ENCODE measurements around the gene BCL6. TPM values are rescaled to one million over a fixed set of nuclear protein-coding genes. Genes with fewer than 3 reads are reported as not detected.

BCL6 gene
- total RNA-seq, 1 experiment from 2014 or later: 35.1 TPM

GRCh38 chr3:187737368-187738070 lies 7.7 kb downstream of the BCL6 start:
- DNase-seq: peak; percentile 70
- Mint-ChIP-seq H3K27me3 (ENCODE audit: unreplicated experiment) (peaks cover 9% of the 10 kb centered on the region), H3K4me3 (ENCODE audit: low read depth, unreplicated experiment) (peak overlapping the region; percentile 83), H3K4me1 (ENCODE audit: low read depth, unreplicated experiment) (peaks cover 36% of the 10 kb centered on the region), H3K36me3 (ENCODE audit: insufficient read depth, unreplicated experiment) (peaks cover 52% of the 10 kb centered on the region), H3K9me3 (ENCODE audit: low read depth, unreplicated experiment) (no peaks in the 10 kb centered on the region), H3K27ac (ENCODE audit: unreplicated experiment) (peak overlapping the region; percentile 59)
- CTCF ChIA-PET: interaction anchor here (0.6 to 5.6 kb wide), 17 partner anchors 13 to 1561 kb away, joined by 3 to 171 read pairs (median 5); no protein-coding TSS in a partner anchor
- intact Hi-C loops (cut with micrococcal nuclease; ENCODE audit: unreplicated experiment): loop anchor here (2.0 kb wide), 4 partner anchors 611 to 1495 kb away; no protein-coding TSS in a partner anchor
- TF ChIP-seq CTCF (IDR thresholded peaks at IDR 0.05; ENCODE audit: unreplicated experiment): peak; percentile 22
- no TSS peak for BruUV-seq (replicated peaks)

- Mint-ChIP-seq H3K27me3 (ENCODE audit: unreplicated experiment) (peaks cover 9% of the 10 kb centered on the region), H3K4me1 (ENCODE audit: low read depth, unreplicated experiment) (peaks cover 31% of the 10 kb centered on the region), H3K36me3 (ENCODE audit: insufficient read depth, unreplicated experiment) (peaks cover 49% of the 10 kb centered on the region), H3K9me3 (ENCODE audit: low read depth, unreplicated experiment) (no peaks in the 10 kb centered on the region), H3K4me3 (ENCODE audit: low read depth, unreplicated experiment) (peak overlapping the region; percentile 83), H3K27ac (ENCODE audit: unreplicated experiment) (peak overlapping the region; percentile 13)
- BruUV-seq (replicated peaks): no TSS peak
- intact Hi-C loops (cut with micrococcal nuclease; ENCODE audit: unreplicated experiment): no loop called here
- CTCF ChIA-PET: interaction anchor here (0.6 to 5.6 kb wide), 10 partner anchors 17 to 1562 kb away, joined by 3 to 171 read pairs (median 4); no protein-coding TSS in a partner anchor
- no peak for TF ChIP-seq CTCF (IDR thresholded peaks at IDR 0.05; ENCODE audit: unreplicated experiment)
- DNase-seq: no peak
Measured at GRCh38 chr3:187737006-187737367, 8.3 kb downstream of the BCL6 start.

GRCh38 chr3:187736418-187736871 lies 8.8 kb downstream of the BCL6 start:
- DNase-seq: no peak
- no TSS peak for BruUV-seq (replicated peaks)
- no peak overlapping the region for H3K4me3 Mint-ChIP-seq (ENCODE audit: low read depth, unreplicated experiment)
- TF ChIP-seq CTCF (IDR thresholded peaks at IDR 0.05; ENCODE audit: unreplicated experiment): no peak
- no peak overlapping the region for H3K27ac Mint-ChIP-seq (ENCODE audit: unreplicated experiment)
- peaks cover 25% of the 10 kb centered on the region for H3K4me1 Mint-ChIP-seq (ENCODE audit: low read depth, unreplicated experiment)
- intact Hi-C loops (cut with micrococcal nuclease; ENCODE audit: unreplicated experiment): no loop called here
- H3K36me3 Mint-ChIP-seq (ENCODE audit: insufficient read depth, unreplicated experiment): peaks cover 44% of the 10 kb centered on the region
- peaks cover 9% of the 10 kb centered on the region for H3K27me3 Mint-ChIP-seq (ENCODE audit: unreplicated experiment)
- CTCF ChIA-PET: interaction anchor here (0.6 to 5.6 kb wide), 9 partner anchors 16 to 1562 kb away, joined by 3 to 171 read pairs (median 4); no protein-coding TSS in a partner anchor
- no peaks in the 10 kb centered on the region for H3K9me3 Mint-ChIP-seq (ENCODE audit: low read depth, unreplicated experiment)

GRCh38 chr3:187735837-187736236 lies 9.4 kb downstream of the BCL6 start:
- H3K27ac Mint-ChIP-seq (ENCODE audit: unreplicated experiment): no peak overlapping the region
- peaks cover 38% of the 10 kb centered on the region for H3K36me3 Mint-ChIP-seq (ENCODE audit: insufficient read depth, unreplicated experiment)
- CTCF ChIA-PET: interaction anchor here (0.6 to 5.6 kb wide), 3 partner anchors 16 to 1217 kb away, joined by 3 to 171 read pairs (median 5); no protein-coding TSS in a partner anchor
- no peak overlapping the region for H3K4me3 Mint-ChIP-seq (ENCODE audit: low read depth, unreplicated experiment)
- no peak for DNase-seq
- no peak for TF ChIP-seq CTCF (IDR thresholded peaks at IDR 0.05; ENCODE audit: unreplicated experiment)
- H3K9me3 Mint-ChIP-seq (ENCODE audit: low read depth, unreplicated experiment): no peaks in the 10 kb centered on the region
- no TSS peak for BruUV-seq (replicated peaks)
- intact Hi-C loops (cut with micrococcal nuclease; ENCODE audit: unreplicated experiment): no loop called here
- peaks cover 24% of the 10 kb centered on the region for H3K4me1 Mint-ChIP-seq (ENCODE audit: low read depth, unreplicated experiment)
- H3K27me3 Mint-ChIP-seq (ENCODE audit: unreplicated experiment): peaks cover 9% of the 10 kb centered on the region

All from Calu3 (cell line).